ENCODE results near the gene ERGIC1.
"Not testable (repeated sequence)": the region's sequence is repeated elsewhere in the genome, so short reads cannot be mapped to it uniquely, and the experiment has no call there.

- not testable (repeated sequence) for TF ChIP-seq CTCF, POLR2A, POLR2AphosphoS5, EP300 (IDR thresholded peaks at IDR 0.05)
Measured at GRCh38 chr5:172810996-172811395, 23.1 kb upstream of the ERGIC1 start.

All from gastroesophageal sphincter (tissue), 3 donors.